GM08714 (cell line): ENCODE measurements around the gene EDRF1.

Experiments
- H3K4me3 ChIP-seq: fragments of 200-500 bp; sonication (Bioruptor generic); 2 replicates; pipeline ENCODE4 v1.5.1; 2014; ENCODE audit warnings: mild to moderate bottlenecking, low read length, inconsistent platforms
- ZNF274 ChIP-seq: IDR thresholded peaks from 2 replicates; pipeline ENCODE4 v1.6.1; 2012; ENCODE audit warnings: mild to moderate bottlenecking, low read depth, low read length

EDRF1 gene

DNA sequence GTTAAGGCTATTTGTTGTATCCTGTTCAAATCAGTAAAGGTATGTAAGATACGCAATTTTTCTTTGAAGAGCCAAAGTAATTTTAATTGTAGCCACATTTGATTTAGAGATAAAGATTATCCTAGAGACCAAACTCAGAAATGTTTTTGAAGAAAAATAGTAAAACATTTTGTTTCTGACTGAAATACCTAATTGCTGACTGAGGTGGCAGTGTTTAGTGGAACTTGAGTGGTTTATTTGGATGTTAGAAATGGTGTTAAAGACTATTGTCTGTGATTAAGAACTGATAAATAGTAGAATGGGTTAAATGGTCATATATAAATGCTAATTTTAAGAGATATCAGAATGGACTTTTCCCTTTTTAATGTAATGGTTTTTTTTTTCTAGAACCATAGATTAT, 15.3 kb downstream of the EDRF1 start:
- TF ChIP-seq ZNF274 = no peak

DNA sequence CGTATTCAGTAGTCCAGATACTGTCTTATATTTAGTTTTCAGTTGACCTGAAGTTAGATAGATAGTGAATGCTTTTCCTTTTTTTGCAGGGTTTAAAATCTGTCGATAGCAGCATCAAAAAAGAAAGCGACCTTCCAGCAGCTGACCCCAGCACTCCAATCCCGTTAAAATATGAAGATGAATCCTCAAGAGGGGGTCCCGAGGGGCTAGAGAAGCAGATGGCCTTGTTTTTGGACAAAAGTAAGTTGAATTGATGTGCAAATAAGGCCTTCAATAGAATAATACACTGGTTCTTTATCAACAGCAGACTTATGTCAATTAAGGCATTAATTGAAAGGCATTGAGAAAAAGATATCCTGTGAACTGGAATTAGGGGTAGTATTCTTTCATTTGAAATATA, 18.7 kb downstream of the EDRF1 start:
- TF ChIP-seq ZNF274 = no peak
- H3K4me3 ChIP-seq = no peak overlapping the region

More for the DNA sequence above, 15.3 kb downstream of the EDRF1 start:
- H3K4me3 ChIP-seq = no peak overlapping the region

DNA sequence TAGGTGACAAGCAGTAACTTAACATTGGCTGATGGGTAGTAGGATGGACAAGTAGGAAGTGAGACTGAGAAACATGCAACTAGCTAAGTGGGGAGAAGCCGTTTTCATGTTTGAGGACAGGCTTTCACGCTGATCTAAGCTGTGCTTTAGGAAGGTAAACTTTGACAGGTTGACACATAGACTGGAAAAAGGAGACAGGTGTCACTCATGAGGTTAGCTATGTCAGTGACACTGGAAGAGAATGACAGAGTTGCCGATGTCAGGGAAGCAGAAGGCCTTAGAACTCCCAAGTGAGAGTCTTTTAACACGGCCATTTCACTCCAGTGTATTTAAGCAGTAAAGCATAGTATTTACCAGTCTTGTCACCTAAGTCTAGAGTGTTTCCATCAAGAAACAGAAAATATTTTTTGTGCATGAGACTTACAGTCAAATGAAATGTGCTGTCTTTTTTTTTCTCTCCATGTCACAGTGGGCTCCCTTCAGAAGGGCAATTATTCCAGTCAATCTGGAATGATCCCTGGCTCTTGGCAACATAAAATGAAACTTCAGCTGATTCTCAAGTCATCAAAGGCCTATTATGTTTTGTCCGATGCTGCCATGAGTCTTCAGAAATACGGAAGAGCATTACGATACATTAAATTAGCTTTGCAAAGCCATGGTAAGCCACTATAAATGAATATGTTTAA, 20.6 kb downstream of the EDRF1 start:
- H3K4me3 ChIP-seq = no peak overlapping the region
- no peak for TF ChIP-seq ZNF274

DNA sequence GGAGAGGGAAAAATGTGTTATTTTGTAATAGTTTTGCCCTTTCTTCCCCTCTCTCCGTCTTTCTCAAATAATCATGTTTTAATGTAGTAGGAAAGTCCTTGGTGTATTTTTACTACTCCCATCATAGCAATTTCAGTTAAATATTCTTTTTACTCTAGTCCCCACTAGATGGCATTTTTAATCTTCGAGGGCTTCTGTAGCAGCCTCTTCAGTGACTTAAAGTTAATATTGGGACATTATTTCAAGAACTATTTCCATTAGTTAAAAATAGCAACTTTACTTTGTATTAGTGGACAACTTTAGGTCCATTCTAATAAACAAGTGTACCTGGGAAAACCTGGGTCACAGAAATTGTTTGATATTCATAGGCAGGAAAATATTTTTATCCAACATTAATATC, 23.0 kb downstream of the EDRF1 start:
- H3K4me3 ChIP-seq = no peak overlapping the region
- TF ChIP-seq ZNF274 = no peak

GRCh38 chr10:125744909-125745308, 25.4 kb downstream of the EDRF1 start:
- TF ChIP-seq ZNF274 = no peak
- H3K4me3 ChIP-seq = no peak overlapping the region

DNA sequence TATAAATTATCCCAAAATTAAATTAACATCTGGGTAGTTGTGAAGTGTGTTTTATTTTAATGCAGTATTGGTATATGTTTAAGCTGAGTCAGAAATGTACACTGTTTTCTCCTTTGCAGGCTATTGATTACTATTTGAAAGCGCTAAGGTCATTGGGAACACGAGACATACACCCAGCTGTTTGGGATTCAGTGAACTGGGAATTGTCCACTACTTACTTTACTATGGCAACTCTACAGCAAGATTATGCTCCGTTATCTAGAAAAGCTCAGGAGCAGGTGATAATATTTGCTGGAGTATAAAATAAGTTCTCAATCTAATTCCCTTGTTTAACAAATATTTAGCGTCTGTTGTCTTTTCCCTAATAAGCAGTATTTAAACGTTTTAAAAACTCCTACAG, 27.9 kb downstream of the EDRF1 start:
- H3K4me3 ChIP-seq = no peak overlapping the region
- no peak for TF ChIP-seq ZNF274

DNA sequence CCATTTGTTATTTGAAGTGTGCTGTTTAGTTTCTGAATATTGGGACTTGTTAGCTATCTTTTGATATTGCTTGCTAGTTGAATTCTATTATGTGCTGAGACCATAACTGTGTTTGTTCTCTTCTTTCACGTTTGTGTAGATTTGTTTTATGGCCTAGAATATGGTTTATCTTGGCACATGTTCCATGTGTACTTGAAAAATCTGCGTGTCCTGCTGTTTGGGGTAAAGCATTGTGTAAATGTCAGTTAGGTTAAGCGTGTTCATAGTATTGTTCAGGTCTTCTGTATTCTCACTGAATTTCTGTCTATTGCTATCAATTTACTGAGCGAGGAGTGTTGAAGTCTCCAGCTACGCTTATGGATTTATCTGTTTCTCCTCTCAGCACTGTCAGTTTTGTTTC, 36.7 kb downstream of the EDRF1 start:
- H3K4me3 ChIP-seq = no peak overlapping the region
- TF ChIP-seq ZNF274 = no peak

DNA sequence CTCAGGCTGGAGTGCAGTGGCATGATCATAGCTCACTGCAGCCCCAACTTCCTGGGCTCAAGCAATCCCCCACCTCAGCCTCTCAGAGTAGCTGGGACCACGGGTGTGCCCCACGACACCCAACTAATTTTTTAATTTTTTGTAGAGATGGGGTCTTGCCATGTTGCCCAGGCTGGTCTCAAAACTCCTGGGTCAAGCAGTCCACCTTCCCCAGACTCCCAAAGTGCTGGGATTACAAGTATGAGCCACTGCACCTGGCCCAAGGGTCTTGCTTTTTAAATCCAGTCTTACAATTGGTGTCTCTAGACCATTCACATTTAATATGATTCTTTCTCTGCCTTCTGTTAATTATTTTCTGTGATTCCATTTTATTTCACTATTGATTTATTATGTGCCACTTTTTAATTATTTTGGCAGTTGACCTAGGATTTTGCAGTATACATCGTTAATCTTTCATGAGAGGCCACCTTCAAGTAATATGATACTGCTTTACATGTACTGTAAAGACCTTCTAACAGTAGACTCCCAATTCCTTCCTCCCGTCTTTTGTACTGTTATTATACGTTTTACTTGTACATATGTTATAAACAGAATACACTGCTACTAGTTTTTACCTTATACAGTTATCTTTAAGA, 37.5 kb downstream of the EDRF1 start:
- no peak overlapping the region for H3K4me3 ChIP-seq
- no peak for TF ChIP-seq ZNF274

GRCh38 chr10:125757742-125758141, 38.2 kb downstream of the EDRF1 start:
- no peak for TF ChIP-seq ZNF274
- no peak overlapping the region for H3K4me3 ChIP-seq

DNA sequence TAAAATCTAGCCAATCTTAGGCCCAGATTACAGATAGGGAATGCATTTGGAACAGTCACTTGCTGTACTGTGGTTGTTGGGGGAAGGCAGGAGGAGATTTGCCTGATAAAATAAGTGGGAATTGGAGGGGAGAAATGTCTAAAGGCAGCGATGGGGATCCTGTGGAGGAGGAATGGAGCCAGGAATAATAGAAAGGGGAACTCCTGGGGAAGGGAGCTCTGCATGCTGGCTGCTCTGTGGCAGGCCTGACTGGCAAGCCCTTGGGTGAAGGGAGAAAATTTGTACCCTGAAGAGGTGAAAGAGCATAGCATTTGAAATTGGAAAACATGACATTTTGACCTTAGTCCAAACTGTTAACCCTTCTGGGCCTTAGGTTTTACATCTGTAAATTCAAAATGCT, 42.5 kb downstream of the EDRF1 start:
- H3K4me3 ChIP-seq = no peak overlapping the region
- no peak for TF ChIP-seq ZNF274

DNA sequence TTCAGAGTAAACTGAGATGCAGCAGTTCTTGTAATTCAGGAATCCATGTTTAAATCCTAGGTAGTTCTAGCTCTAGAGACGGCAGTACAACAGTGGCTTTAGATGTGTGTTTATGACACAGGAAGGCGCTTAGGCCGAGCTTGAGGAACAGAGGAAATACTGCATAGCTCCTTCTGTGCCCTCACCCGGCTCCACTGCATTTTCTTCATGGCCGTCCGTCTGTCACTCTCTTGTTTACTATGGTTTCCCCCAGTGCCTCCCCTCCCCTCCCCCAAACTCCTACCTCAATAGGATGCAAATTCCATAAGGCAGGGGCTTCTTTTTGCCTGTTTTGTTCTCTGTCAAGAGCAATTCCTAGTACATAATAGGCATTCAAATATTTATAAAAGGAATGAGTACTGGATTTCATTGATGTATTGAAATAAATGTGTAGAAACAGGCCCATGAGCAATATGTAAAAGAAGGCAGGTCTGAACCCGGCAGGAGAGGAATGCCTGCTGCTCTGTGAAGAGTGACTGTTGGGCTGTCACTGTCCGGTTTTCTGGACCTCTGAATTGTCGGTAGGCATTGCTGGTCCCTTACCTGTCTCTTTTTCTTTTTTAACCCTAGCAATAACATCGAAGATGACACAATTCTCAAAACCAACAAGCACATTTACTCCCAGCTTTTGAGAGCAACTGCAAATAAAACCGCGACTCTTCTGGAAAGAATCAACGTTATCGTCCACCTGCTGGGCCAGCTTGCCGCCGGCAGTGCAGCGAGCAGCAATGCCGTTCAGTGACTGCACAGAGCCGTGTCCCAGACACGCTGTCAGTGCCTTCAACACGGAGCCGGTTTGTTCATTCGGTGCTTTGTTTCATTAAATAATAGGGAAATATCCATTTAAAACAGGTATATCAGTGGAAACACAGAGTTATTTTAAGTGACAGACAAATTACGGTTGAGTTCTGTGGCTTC, 43.5 kb downstream of the EDRF1 start:
- no peak overlapping the region for H3K4me3 ChIP-seq
- no peak for TF ChIP-seq ZNF274

DNA sequence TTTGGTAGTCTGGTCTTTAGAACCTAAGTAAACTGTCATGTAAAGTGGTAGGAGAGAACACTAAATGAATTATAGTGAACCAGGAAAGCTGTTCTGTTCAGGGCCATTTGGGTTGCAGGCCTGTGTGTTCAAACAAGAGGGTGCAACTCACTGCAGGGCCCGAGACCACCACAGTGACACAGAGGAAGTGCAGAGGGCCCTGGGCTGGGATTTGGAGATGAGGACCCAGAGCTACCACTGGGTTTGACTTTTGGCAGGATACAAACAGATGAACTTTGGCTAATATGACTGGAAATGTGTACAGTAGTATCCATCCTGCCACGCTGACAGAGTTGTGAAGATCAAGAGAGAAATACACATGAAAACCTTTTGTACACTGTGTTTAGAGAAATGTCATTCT, 46.3 kb downstream of the EDRF1 start:
- H3K4me3 ChIP-seq = no peak overlapping the region
- TF ChIP-seq ZNF274 = no peak

- no peak for TF ChIP-seq ZNF274
Measured at GRCh38 chr10:125766511-125766910, 47.0 kb downstream of the EDRF1 start.

GRCh38 chr10:125768219-125768855, 48.8 kb downstream of the EDRF1 start:
- no peak overlapping the region for H3K4me3 ChIP-seq
- TF ChIP-seq ZNF274 = no peak

More at GRCh38 chr10:125766511-125766910, 47.0 kb downstream of the EDRF1 start:
- H3K4me3 ChIP-seq = no peak overlapping the region
